ENCODE results near the gene VAV1.

- TF ChIP-seq CTCF (IDR thresholded peaks at IDR 0.05) (no peak), POLR2A (IDR thresholded peaks at IDR 0.05) (no peak)
Measured at GRCh38 chr19:6794686-6795431, 22.4 kb downstream of the VAV1 start.
